ENCODE results near the gene HPSE. TPM values are rescaled to one million over a fixed set of nuclear protein-coding genes. Genes with fewer than 3 reads are reported as not detected.

The HPSE gene
- total RNA-seq, 4 donors from 2014 or later, result 4.8 to 10.6 (median 9.3) TPM

DNA sequence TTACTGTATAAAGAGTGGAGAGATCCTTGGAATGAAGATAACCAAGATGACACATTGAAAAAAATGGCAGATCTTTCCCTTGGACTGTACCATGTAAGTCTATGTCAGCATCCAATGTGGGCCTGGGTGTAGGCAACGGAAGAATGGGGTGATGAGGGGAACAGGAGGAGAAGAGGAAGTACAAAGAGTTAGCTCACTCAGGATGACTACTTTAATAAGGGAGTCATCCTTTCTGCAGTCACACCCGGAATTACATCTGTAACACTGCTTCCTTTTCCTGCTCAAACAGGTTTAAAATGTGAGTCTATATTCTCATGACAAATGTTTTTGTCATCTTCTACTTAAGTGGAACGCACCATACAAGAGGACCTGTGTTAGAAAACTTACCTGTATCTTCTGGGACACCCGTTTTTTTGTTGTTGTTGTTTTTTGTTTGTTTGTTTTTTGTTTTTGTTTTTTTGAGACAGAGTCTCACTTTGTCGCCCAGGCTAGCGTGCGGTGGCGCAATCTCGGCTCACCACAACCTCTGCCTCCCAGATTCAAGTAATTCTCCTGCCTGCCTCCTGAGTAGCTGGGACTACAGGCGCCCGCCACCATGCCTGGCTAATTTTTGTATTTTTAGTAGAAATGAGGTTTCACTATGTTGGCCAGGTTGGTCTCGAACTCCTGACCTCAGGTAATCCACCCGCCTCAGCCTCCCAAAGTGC lies 18.0 kb downstream of the HPSE start:
- Histone ChIP-seq H3K4me3 (no peak overlapping the region), H3K9me3 (no peaks in the 10 kb centered on the region), H3K36me3 (no peaks in the 10 kb centered on the region), H3K27me3 (no peaks in the 10 kb centered on the region), H3K27ac (no peak overlapping the region), H3K4me1 (no peaks in the 10 kb centered on the region)
- DNase-seq (ENCODE audit: low spot score in 2 of 2), result no peak
- 84% methylated on average over 13 of the region's 13 CpGs for WGBS
- TF ChIP-seq, protein P1, sequence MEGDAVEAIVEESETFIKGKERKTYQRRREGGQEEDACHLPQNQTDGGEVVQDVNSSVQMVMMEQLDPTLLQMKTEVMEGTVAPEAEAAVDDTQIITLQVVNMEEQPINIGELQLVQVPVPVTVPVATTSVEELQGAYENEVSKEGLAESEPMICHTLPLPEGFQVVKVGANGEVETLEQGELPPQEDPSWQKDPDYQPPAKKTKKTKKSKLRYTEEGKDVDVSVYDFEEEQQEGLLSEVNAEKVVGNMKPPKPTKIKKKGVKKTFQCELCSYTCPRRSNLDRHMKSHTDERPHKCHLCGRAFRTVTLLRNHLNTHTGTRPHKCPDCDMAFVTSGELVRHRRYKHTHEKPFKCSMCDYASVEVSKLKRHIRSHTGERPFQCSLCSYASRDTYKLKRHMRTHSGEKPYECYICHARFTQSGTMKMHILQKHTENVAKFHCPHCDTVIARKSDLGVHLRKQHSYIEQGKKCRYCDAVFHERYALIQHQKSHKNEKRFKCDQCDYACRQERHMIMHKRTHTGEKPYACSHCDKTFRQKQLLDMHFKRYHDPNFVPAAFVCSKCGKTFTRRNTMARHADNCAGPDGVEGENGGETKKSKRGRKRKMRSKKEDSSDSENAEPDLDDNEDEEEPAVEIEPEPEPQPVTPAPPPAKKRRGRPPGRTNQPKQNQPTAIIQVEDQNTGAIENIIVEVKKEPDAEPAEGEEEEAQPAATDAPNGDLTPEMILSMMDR (IDR thresholded peaks at IDR 0.05), result no peak
- TF ChIP-seq POLR2AphosphoS5 (IDR thresholded peaks at IDR 0.05) (no peak), EP300 (IDR thresholded peaks at IDR 0.05) (no peak), POLR2A (IDR thresholded peaks at IDR 0.05) (no peak)

DNA sequence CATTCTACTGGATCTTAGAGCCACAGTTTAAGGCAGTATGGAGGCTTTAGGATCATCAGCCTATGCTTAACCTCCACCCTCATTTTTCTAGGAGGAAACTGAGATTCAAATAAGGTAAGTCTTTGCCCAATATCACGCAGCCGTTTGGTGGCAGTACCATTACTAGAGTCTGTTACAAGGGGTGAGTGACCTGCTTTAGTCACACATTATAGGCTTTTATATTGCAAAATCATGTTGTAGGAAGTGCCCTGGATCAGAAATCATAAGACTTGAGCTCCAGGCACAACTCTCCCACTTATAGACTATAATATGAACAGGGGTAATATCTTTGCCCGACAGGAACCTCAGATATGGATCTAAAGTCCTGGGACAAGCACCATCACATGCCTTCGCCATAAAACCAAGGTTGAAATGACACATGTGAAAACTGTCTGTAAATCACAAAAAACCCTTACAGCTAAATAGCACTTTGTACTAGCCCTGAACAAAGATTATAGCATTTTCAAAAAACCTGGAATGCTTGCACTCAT lies 19.2 kb downstream of the HPSE start:
- no peaks in the 10 kb centered on the region for H3K9me3 ChIP-seq
- no peak for DNase-seq (ENCODE audit: low spot score in 2 of 2)
- H3K36me3 ChIP-seq, result no peaks in the 10 kb centered on the region
- H3K27ac ChIP-seq, result no peak overlapping the region
- TF ChIP-seq POLR2AphosphoS5 (IDR thresholded peaks at IDR 0.05) (no peak), EP300 (IDR thresholded peaks at IDR 0.05) (no peak), POLR2A (IDR thresholded peaks at IDR 0.05) (no peak)
- TF ChIP-seq, protein P1 (IDR thresholded peaks at IDR 0.05), result no peak
- H3K4me3 ChIP-seq, result no peak overlapping the region
- no peaks in the 10 kb centered on the region for H3K27me3 ChIP-seq
- WGBS, result 84% methylated on average over 4 of the region's 4 CpGs
- H3K4me1 ChIP-seq, result no peaks in the 10 kb centered on the region

DNA sequence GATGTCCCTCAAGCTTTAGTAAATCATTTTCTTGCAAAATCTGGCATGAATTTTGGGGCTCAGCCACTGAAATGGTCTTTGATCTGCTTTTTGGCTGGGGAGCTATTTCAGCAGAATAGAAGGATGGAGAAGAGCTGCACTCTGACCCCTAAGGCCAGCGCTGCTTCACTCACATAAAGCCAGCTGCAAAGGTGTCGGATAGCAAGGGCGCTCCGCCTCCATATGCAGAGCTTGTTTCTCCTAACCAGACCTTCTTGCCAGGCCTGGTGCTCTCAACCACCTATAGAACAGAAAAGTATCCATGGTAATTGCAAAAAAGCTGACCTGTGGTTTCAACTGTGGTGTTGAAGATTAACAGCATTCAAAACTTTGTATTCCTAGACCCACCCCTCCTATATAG lies 26.0 kb downstream of the HPSE start:
- H3K27ac ChIP-seq, result no peak overlapping the region
- no peaks in the 10 kb centered on the region for H3K36me3 ChIP-seq
- no peaks in the 10 kb centered on the region for H3K4me1 ChIP-seq
- WGBS, result 74% methylated on average over 4 of the region's 4 CpGs
- no peaks in the 10 kb centered on the region for H3K27me3 ChIP-seq
- TF ChIP-seq POLR2A (IDR thresholded peaks at IDR 0.05), result no peak
- TF ChIP-seq, protein P1 (IDR thresholded peaks at IDR 0.05), result no peak
- no peak for TF ChIP-seq EP300 (IDR thresholded peaks at IDR 0.05)
- no peak for TF ChIP-seq POLR2AphosphoS5 (IDR thresholded peaks at IDR 0.05)
- H3K9me3 ChIP-seq, result no peaks in the 10 kb centered on the region
- DNase-seq (ENCODE audit: low spot score in 2 of 2), result no peak
- H3K4me3 ChIP-seq, result no peak overlapping the region

DNA sequence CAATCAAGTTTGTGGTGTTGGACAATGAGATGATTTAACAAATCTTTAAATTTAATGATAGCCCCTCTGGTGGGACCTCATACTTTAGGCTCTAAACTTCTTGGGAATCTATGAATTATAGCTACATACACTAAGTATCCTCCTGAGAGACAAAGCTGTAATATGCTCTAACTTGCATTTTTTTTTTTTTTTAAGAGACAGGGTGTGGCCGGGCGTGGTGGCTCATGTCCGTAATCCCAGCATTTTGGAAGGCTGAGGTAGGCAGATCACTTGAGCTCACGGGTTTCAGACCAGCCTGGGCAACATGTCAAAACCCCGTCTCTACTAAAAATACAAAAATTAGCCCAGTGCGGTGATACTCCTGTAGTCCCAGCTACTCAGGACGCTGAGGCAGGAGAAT lies 26.7 kb downstream of the HPSE start:
- H3K36me3 ChIP-seq, result no peaks in the 10 kb centered on the region
- 51% methylated on average over 7 of the region's 7 CpGs for WGBS

DNA sequence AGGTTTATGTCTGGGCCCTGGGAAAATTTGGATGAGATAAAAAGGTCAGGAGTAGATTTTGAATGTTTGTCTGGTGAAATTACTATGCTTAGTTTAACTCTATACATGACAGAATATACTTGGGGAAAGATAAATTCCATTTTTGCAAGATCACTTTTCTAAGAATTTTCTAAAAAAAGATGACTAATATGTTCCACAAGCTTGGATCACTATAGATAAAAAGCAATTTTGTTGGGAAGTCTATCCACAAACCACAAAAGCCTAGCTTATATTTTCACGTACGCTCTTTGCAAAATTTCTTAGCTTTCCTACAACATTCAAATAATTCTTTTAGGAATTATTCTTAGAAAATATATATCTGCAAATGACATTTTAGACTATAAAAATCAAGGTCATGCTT lies 29.5 kb downstream of the HPSE start:
- Histone ChIP-seq H3K27ac (no peak overlapping the region), H3K4me1 (no peaks in the 10 kb centered on the region), H3K4me3 (no peak overlapping the region), H3K9me3 (no peaks in the 10 kb centered on the region), H3K36me3 (no peaks in the 10 kb centered on the region), H3K27me3 (no peaks in the 10 kb centered on the region)
- DNase-seq (ENCODE audit: low spot score in 2 of 2), result no peak
- 92% methylated on average over 2 of the region's 2 CpGs for WGBS
- TF ChIP-seq POLR2A (IDR thresholded peaks at IDR 0.05) (no peak), POLR2AphosphoS5 (IDR thresholded peaks at IDR 0.05) (no peak), EP300 (IDR thresholded peaks at IDR 0.05) (no peak)
- TF ChIP-seq, protein P1 (IDR thresholded peaks at IDR 0.05), result no peak

More for the DNA sequence above, 26.7 kb downstream of the HPSE start:
- H3K27ac ChIP-seq, result no peak overlapping the region
- DNase-seq (ENCODE audit: low spot score in 2 of 2), result no peak
- no peaks in the 10 kb centered on the region for H3K9me3 ChIP-seq
- no peak for TF ChIP-seq POLR2A (IDR thresholded peaks at IDR 0.05)
- no peak for TF ChIP-seq EP300 (IDR thresholded peaks at IDR 0.05)
- no peak overlapping the region for H3K4me3 ChIP-seq
- H3K27me3 ChIP-seq, result no peaks in the 10 kb centered on the region
- H3K4me1 ChIP-seq, result no peaks in the 10 kb centered on the region
